Panc1 (cell line): ENCODE data around the gene TUB. TPM values are rescaled to one million over a fixed set of nuclear protein-coding genes. Genes with fewer than 3 reads are reported as not detected.

Source experiments
- ATAC-seq: fragments of 200-7000 bp; cut with Tn5 transposase; 2 replicates; pipeline ENCODE4 v1.9.1; 2020; ENCODE audit warnings: mild to moderate bottlenecking, moderate library complexity
- BruUV-seq: library from RNA; stranded (reverse); fragments of 400-500 nt; replicated peaks from 2 replicates; lab custom pipeline; 2021; lab: Mats Ljungman, UMichigan
- CTCF ChIA-PET: fragments of 300-600 bp; sonication (Branson Sonifier 250); formaldehyde crosslinking; loops from one replicate; lab custom pipeline; 2022; ENCODE audit warnings: antibody characterized with exemption; lab: Charles Lee
- POLR2A ChIA-PET: fragments of 300-600 bp; sonication (Branson Sonifier 250); formaldehyde crosslinking; loops from one replicate; lab custom pipeline; 2022; ENCODE audit warnings: antibody characterized with exemption; lab: Charles Lee
- DNase-seq: peaks from one replicate; pipeline ENCODE4 v3.0.0-alpha.2; 2010; ENCODE audit warnings: low read depth, low spot score
- H3K27ac ChIP-seq: 2 replicates; pipeline ENCODE4 v1.5.1; 2011; ENCODE audit warnings: mild to moderate bottlenecking, low read length, inconsistent platforms
- H3K27me3 ChIP-seq: fragments of 200-500 bp; sonication (Bioruptor generic); 2 replicates; pipeline ENCODE4 v1.6.0; 2014; ENCODE audit warnings: low read length, inconsistent platforms; ENCODE audit not compliant: control insufficient read depth, insufficient read depth
- H3K36me3 ChIP-seq: fragments of 200-500 bp; sonication (Bioruptor generic); 2 replicates; pipeline ENCODE4 v1.5.1; 2014; ENCODE audit warnings: inconsistent platforms, mild to moderate bottlenecking, low read length, moderate library complexity; ENCODE audit not compliant: control insufficient read depth, insufficient read depth
- H3K4me1 ChIP-seq: 2 replicates; pipeline ENCODE4 v1.5.1; 2011; ENCODE audit warnings: inconsistent platforms, mild to moderate bottlenecking, low read length, moderate library complexity; ENCODE audit not compliant: control insufficient read depth, insufficient read depth
- H3K4me3 ChIP-seq, 2 experiments: 2 replicates each; pipeline ENCODE4 v1.5.1; 2011 to 2012; ENCODE audit warnings: low read depth in 2 of 2, low read length in 2 of 2, mild to moderate bottlenecking in 2 of 2, inconsistent platforms in 1 of 2, moderate library complexity in 1 of 2
- H3K9me3 ChIP-seq: fragments of 200-500 bp; sonication (Bioruptor generic); 2 replicates; pipeline ENCODE4 v1.5.1; 2014; ENCODE audit warnings: low read depth, mild to moderate bottlenecking, inconsistent platforms, low read length, moderate library complexity; ENCODE audit not compliant: control insufficient read depth, insufficient read depth
- CTCF ChIP-seq: fragments of 450-650 bp; IDR thresholded peaks from 2 replicates; pipeline ENCODE4 v1.5.1; 2017; ENCODE audit warnings: mild to moderate bottlenecking
- POLR2AphosphoS5 ChIP-seq: IDR thresholded peaks from 2 replicates; pipeline ENCODE4 v1.6.1; 2012; ENCODE audit warnings: mild to moderate bottlenecking, low read depth, low read length, moderate library complexity
- REST ChIP-seq, 2 experiments: IDR thresholded peaks; 2 replicates each; pipeline ENCODE4 v1.6.1; 2011 to 2012; ENCODE audit warnings: low read depth in 2 of 2, control low read depth in 1 of 2, low read length in 1 of 2, mild to moderate bottlenecking in 1 of 2, moderate library complexity in 1 of 2; ENCODE audit not compliant: insufficient read depth in 1 of 2
- SIN3A ChIP-seq: IDR thresholded peaks from 2 replicates; pipeline ENCODE4 v1.6.1; 2012; ENCODE audit warnings: low read depth, mild to moderate bottlenecking, low read length, moderate library complexity, borderline replicate concordance; ENCODE audit not compliant: insufficient read depth
- TCF7L2 ChIP-seq: IDR thresholded peaks from 2 replicates; pipeline ENCODE4 v1.6.1; 2011; ENCODE audit warnings: mild to moderate bottlenecking, low read depth, low read length, inconsistent platforms
- in situ Hi-C: cut with HindIII; loops from 2 replicates; pipeline ENCODE4 v1.10.0; 2016; ENCODE audit warnings: low sequenced_read_pairs, low pct_unique_long_range_greater_than_20kb
- intact Hi-C: fragments of 100-400 bp; cut with micrococcal nuclease; formaldehyde crosslinking; loops from one replicate; pipeline ENCODE4 v1.10.0; 2022; ENCODE audit not compliant: unreplicated experiment
- total RNA-seq: library from RNA; stranded (reverse); gene quantifications from one replicate; pipeline ENCODE4 v1.2.1, GENCODE V29; 2021; ENCODE audit not compliant: unreplicated experiment

TUB gene
- total RNA-seq, 1 experiment from 2014 or later: 4.3 TPM

DNA sequence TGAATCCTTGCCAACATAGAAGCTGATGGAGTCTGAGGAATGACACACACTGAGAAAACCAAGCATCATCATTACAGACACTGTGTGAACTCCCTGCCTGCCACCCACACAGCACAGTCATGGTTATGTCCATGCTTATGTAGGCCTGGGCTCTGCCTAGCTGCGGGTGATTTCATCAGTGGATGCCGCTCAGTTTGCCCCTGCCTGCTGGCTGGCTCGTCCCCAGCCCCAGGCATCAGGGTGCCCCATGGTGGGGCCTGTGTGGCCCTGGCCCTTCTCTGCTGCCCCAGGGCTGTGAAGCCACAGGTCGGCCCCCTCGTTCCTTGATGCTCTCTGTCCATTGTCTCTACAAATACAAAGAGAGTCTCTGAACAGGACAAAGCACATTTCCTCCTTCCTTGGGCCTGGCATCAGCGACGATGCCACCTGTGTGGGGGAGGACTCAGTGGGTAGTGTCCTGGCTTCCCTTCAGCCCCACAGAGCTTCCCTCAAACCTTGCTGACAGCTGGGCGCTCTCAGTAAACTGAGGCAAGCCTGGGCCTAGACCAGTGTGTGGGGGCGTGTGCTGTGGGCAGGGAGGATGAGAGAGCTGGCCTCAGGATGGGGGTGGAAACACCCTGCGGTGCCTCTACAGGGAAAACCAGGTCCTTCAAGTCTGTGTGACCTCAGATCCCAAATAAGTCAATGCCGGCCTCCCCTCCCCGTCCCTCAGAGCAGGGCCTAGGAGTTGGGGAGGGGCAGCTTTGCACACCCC is 20.0 kb upstream of the TUB start:
- in situ Hi-C loops: no loop called here

More for the DNA sequence above, 20.0 kb upstream of the TUB start:
- DNase-seq (no peak), ATAC-seq (no peak)
- CTCF ChIA-PET: no interaction called here
- Histone ChIP-seq H3K27ac (no peak overlapping the region), H3K36me3 (no peaks in the 10 kb centered on the region), H3K4me3 (no peak overlapping the region), H3K9me3 (no peaks in the 10 kb centered on the region), H3K4me1 (no peaks in the 10 kb centered on the region), H3K27me3 (no peaks in the 10 kb centered on the region)
- BruUV-seq: no TSS peak
- POLR2A ChIA-PET: no interaction called here
- TF ChIP-seq TCF7L2: no peak
- no peak for TF ChIP-seq CTCF
- no peak for TF ChIP-seq SIN3A
- no peak for TF ChIP-seq POLR2AphosphoS5
- TF ChIP-seq REST (IDR thresholded peaks at IDR 0.05; ENCODE audit: insufficient read depth in 1 of 2, low read depth in 2 of 2, low read length in 1 of 2): no peak
- intact Hi-C loops: no loop called here
